Activated naive CD4-positive, alpha-beta T cell treated with anti-CD3 and anti-CD28 coated beads, Interleukin-2, amount 50 U/mL, for 16 hours (primary cell): ENCODE measurements around the gene CAMSAP2.

Experiments
- DNase-seq: peaks from one replicate; pipeline ENCODE4 v3.0.0-alpha.2; 2020

The CAMSAP2 gene

GRCh38 chr1:200901796-200902444, 163.2 kb downstream of the CAMSAP2 start:
- no peak for DNase-seq

- no peak for DNase-seq
These were observed 165.1 kb downstream of the CAMSAP2 start for GRCh38 chr1:200903793-200904192.

DNA sequence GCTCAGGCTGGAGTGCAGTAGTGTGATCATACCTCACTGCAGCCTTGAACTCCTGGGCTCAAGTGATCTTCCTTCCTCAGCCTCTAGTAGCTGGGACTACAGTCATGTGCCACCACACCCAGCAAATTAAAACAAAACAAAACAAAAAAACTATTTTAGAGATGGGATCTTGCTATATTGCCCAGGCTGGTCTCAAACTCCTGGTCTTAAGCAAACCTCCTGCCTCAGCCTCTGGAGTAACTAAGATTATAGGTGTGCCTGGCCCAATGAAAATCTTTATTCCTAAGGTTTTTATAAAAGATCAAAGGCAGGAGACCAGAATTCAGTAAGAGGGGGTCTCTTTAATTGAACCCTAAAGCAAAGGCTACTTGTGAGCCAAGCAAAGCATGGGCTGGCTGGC, 166.1 kb downstream of the CAMSAP2 start:
- DNase-seq = no peak

DNA sequence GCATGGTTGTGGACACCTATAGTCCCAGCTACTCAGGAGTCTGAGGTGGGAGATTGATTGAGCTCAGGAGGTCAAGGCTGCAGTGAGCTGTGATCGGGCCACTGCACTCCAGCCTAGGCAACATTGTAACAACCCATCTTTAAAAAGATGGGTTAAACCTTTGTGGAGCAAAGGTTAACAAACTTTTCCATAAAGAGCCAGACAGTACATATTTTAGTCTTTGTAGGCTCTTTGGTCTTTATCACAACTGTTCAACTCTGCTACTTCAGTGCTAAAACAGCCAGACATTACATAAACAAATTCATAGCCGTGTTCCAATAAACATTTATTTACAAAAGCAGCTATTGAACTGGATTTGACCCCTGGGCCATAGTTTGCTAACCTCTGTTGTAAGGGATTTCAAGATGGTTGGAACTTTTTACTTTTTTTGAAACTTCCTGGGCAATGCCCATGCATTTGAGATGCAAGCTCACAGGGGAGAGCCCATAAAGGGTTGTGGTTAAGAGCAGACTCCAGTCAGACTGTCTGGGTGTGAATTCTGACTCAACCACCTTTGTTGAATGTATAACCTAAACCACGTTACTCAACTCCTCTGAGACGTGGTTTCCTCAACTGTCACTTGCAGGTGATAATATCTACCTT, 166.8 kb downstream of the CAMSAP2 start:
- DNase-seq = no peak

- no peak for DNase-seq
These were observed 167.8 kb downstream of the CAMSAP2 start for GRCh38 chr1:200906491-200906890.

- no peak for DNase-seq
These were observed 169.0 kb downstream of the CAMSAP2 start for GRCh38 chr1:200907611-200908097.

DNA sequence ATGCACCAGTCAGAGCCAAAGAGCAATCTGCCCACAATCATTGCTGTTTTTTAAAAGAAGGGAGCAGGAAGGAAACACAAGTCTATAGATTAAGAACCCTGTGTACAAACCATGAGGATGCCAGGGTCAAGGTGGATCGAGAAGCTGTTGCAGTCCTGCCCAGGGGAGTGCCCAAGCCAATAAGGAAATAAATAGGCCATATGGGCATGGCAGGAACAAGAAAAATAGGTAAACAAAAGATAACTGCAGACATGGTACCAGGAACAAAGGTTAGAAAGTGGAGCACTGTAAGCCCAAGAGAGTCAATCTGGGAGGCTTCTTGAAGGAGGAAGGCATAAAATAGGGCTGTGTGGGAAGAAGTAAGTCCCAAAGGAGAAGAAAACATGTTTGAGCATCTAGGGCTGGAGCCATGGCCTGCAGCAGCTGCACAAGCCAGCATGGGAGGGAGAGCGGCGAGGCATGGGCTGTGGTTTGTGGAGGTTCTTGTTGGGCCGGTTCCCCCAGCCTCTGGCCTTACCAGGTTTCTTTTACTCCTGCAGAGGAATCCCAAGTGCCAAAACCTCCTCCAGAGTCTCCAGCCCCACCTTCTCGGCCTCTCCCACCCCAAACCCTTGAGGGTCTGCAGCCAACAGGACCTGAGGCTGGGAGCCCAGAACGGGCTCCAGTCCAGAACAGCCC, 169.6 kb downstream of the CAMSAP2 start:
- DNase-seq = no peak

- DNase-seq = no peak
These were observed 170.4 kb downstream of the CAMSAP2 start for GRCh38 chr1:200909071-200909470.

DNA sequence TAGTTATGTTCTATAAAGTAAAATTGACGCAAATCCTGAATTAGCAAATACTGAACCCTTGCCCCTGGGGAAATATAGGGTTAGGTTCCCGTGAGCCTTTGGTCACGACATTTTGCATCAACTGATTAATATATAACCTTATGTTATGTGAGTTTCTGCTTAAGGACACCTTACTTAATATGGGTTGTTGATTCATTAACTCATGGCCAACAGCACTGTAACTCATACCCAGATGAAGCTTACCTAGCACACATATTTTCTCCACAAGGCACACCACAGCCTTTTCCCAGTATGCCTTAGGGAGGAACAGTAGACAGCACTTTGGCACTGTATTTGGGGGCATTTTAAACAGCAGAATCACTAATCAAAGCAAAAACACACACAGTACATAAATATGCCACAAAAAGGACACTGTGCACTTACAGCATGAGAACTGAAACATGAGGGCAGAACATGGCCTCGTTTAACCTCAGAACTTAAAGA, 171.1 kb downstream of the CAMSAP2 start:
- DNase-seq = no peak
